ENCODE measurements around the gene DNAH8. TPM values are rescaled to one million over a fixed set of nuclear protein-coding genes. Genes with fewer than 3 reads are reported as not detected.

The DNAH8 gene
- polyA plus RNA-seq, 3 donors: not detected

- H3K27ac Mint-ChIP-seq: peak overlapping the region in 1 of 7 donors; percentile 27
- intact Hi-C loops (cut with micrococcal nuclease): no loop called here
- Histone ChIP-seq H3K79me2 (ENCODE audit: insufficient read depth, low read length) (peaks cover 8% of the 10 kb centered on the region), H3K4me2 (replicated peaks; ENCODE audit: extremely low read depth, low read length, poor library complexity, severe bottlenecking) (no peak overlapping the region), H4K20me1 (ENCODE audit: insufficient read depth, low read length) (no peaks in the 10 kb centered on the region), H3K4me3 (replicated peaks in 1 of 3; ENCODE audit: low read depth in 2 of 3, low read length in 3 of 3) (no peak overlapping the region), H3K27me3 (ENCODE audit: control insufficient read depth in 2 of 2, insufficient read depth in 2 of 2, low read length in 2 of 2) (no peaks in the 10 kb centered on the region), H3K9me3 (replicated peaks in 1 of 2; ENCODE audit: control insufficient read depth in 1 of 2, insufficient read depth in 1 of 2, low read length in 2 of 2) (peaks cover 0 to 4% of the 10 kb centered on the region in 2 donors), H3K36me3 (replicated peaks in 1 of 2; ENCODE audit: control insufficient read depth in 1 of 2, insufficient read depth in 2 of 2, low read length in 2 of 2) (peaks cover 3 to 17% of the 10 kb centered on the region in 2 donors), H3K9ac (ENCODE audit: insufficient read depth, low read length, poor library complexity, severe bottlenecking) (no peak overlapping the region), H3K4me1 (ENCODE audit: control insufficient read depth in 1 of 2, insufficient read depth in 2 of 2, low read length in 2 of 2) (no peaks in the 10 kb centered on the region), H2AFZ (ENCODE audit: insufficient read depth, low read depth, low read length, poor library complexity, severe bottlenecking) (no peak overlapping the region), H3K27ac (ENCODE audit: low read depth in 1 of 2, low read length in 2 of 2) (no peak overlapping the region)
- peaks cover 19% of the 10 kb centered on the region for H3K4me1 Mint-ChIP-seq
- 90% methylated on average over 2 of the region's 2 CpGs for WGBS (ENCODE audit: insufficient coverage)
- DNase-seq: no peak
- TF ChIP-seq CTCF (IDR thresholded peaks at IDR 0.05): no peak
- H3K4me3 Mint-ChIP-seq: no peak overlapping the region
- peaks cover 0 to 6% (median 4%) of the 10 kb centered on the region in 7 donors for H3K9me3 Mint-ChIP-seq
- peaks cover 13 to 20% of the 10 kb centered on the region in 2 donors for H3K36me3 Mint-ChIP-seq
- no peaks in the 10 kb centered on the region for H3K27me3 Mint-ChIP-seq (ENCODE audit: low read depth in 3 of 3)
Observed at GRCh38 chr6:38687043-38687353, 28.1 kb upstream of the DNAH8 start.

GRCh38 chr6:38687549-38687948 is 27.6 kb upstream of the DNAH8 start:
- Histone ChIP-seq H3K27me3 (ENCODE audit: control insufficient read depth in 2 of 2, insufficient read depth in 2 of 2, low read length in 2 of 2) (no peaks in the 10 kb centered on the region), H4K20me1 (ENCODE audit: insufficient read depth, low read length) (no peaks in the 10 kb centered on the region), H3K4me3 (replicated peaks in 1 of 3; ENCODE audit: low read depth in 2 of 3, low read length in 3 of 3) (no peak overlapping the region), H3K27ac (ENCODE audit: low read depth in 1 of 2, low read length in 2 of 2) (no peak overlapping the region), H3K36me3 (replicated peaks in 1 of 2; ENCODE audit: control insufficient read depth in 1 of 2, insufficient read depth in 2 of 2, low read length in 2 of 2) (peaks cover 3 to 17% of the 10 kb centered on the region in 2 donors), H3K9me3 (replicated peaks in 1 of 2; ENCODE audit: control insufficient read depth in 1 of 2, insufficient read depth in 1 of 2, low read length in 2 of 2) (peaks cover 0 to 4% of the 10 kb centered on the region in 2 donors), H3K9ac (ENCODE audit: insufficient read depth, low read length, poor library complexity, severe bottlenecking) (no peak overlapping the region), H3K79me2 (ENCODE audit: insufficient read depth, low read length) (peaks cover 8% of the 10 kb centered on the region), H3K4me2 (replicated peaks; ENCODE audit: extremely low read depth, low read length, poor library complexity, severe bottlenecking) (no peak overlapping the region), H3K4me1 (ENCODE audit: control insufficient read depth in 1 of 2, insufficient read depth in 2 of 2, low read length in 2 of 2) (no peaks in the 10 kb centered on the region), H2AFZ (ENCODE audit: insufficient read depth, low read depth, low read length, poor library complexity, severe bottlenecking) (no peak overlapping the region)
- H3K4me3 Mint-ChIP-seq: no peak overlapping the region
- H3K27ac Mint-ChIP-seq: no peak overlapping the region
- peaks cover 18% of the 10 kb centered on the region for H3K4me1 Mint-ChIP-seq
- no peak for TF ChIP-seq CTCF (IDR thresholded peaks at IDR 0.05)
- intact Hi-C loops (cut with micrococcal nuclease): no loop called here
- peaks cover 0 to 6% (median 4%) of the 10 kb centered on the region in 7 donors for H3K9me3 Mint-ChIP-seq
- peaks cover 13 to 18% of the 10 kb centered on the region in 2 donors for H3K36me3 Mint-ChIP-seq
- DNase-seq: no peak
- no peaks in the 10 kb centered on the region for H3K27me3 Mint-ChIP-seq (ENCODE audit: low read depth in 3 of 3)
- no CpG with 5 or more reads among the region's 1 CpG for WGBS (ENCODE audit: insufficient coverage)

Measured in CD14-positive monocyte (primary cell).